Ovary (tissue), 9 donors: ENCODE results near the gene ZP1. TPM values are rescaled to one million over a fixed set of nuclear protein-coding genes. Genes with fewer than 3 reads are reported as not detected.
A peak's percentile ranks its signal among the peaks of the same experiment; 100 is the strongest.

Source experiments
- DNase-seq, 5 donors: peaks; one replicate each; pipeline ENCODE4 v3.0.0-alpha.2; 2019 to 2020
- H3K27ac ChIP-seq, 2 donors: fragments of 200-600 bp; one replicate each; pipeline versions ENCODE4 v1.5.1 to v1.8.0; 2019 to 2022
- H3K27me3 ChIP-seq: fragments of 200-600 bp; one replicate; pipeline ENCODE4 v1.8.0; 2022
- H3K36me3 ChIP-seq: fragments of 200-600 bp; sonication (generic); one replicate; pipeline ENCODE4 v1.5.1; 2019
- H3K4me1 ChIP-seq: one replicate; pipeline ENCODE4 v1.8.1; 2013; ENCODE audit warnings: mild to moderate bottlenecking, moderate library complexity; ENCODE audit not compliant: insufficient read depth
- H3K4me3 ChIP-seq: fragments of 200-600 bp; sonication (generic); one replicate; pipeline ENCODE4 v1.5.1; 2017
- H3K9me3 ChIP-seq, 2 donors: fragments of 200-600 bp in 1 of 2; sonication (generic) in 1 of 2; one replicate each; pipeline versions ENCODE4 v1.5.1 to v1.8.1; 2013 to 2019; ENCODE audit warnings: mild to moderate bottlenecking in 1 of 2, moderate library complexity in 1 of 2
- CTCF ChIP-seq, 3 donors: fragments of 450-650 bp in 2 of 3; fragments of 200-600 bp in 1 of 3; IDR thresholded peaks; one replicate each; pipeline versions ENCODE4 v1.5.1 to v1.8.0; 2016 to 2022; ENCODE audit warnings: antibody characterized with exemption in 3 of 3, mild to moderate bottlenecking in 1 of 3
- EP300 ChIP-seq: sonication (generic); formaldehyde crosslinking; IDR thresholded peaks from one replicate; pipeline ENCODE4 v1.6.1; 2017; ENCODE audit warnings: antibody characterized with exemption
- POLR2A ChIP-seq: fragments of 450-650 bp; IDR thresholded peaks from one replicate; pipeline ENCODE4 v1.6.1; 2017; ENCODE audit warnings: antibody characterized with exemption, mild to moderate bottlenecking, moderate library complexity
- WGBS, 3 donors: extraction: QIAGEN DNeasy Blood & Tissue Kit in 1 of 3; methylation state at CpG; one replicate each; pipeline versions ENCODE4 v1.1.5 to v1.1.7; 2013 to 2017; 5-methylcytosine and 5-hydroxymethylcytosine counted together
- intact Hi-C, 4 donors: fragments of 100-400 bp; cut with DNase I; formaldehyde crosslinking; loops; one replicate each; pipeline versions ENCODE4 v1.11.0 to v1.15.1; 2022 to 2023
- polyA plus RNA-seq, 2 donors: library from polyadenylated mRNA; stranded (reverse); fragments of 200-250 nt in 1 of 2; fragments of 350-450 nt in 1 of 2; fragmentation: Illumina TruSeq in 1 of 2; extraction: RNeasy Lipid Tissue Mini Kit (QIAGEN cat#74804) in 1 of 2; gene quantifications; one replicate each; pipeline ENCODE4 v1.2.3, GENCODE V29; 2013 to 2014
- total RNA-seq, 7 donors: library from RNA; depleted of rRNA in 2 of 7; stranded (reverse); fragments of >200 nt in 2 of 7; fragmentation: NEBNext Ultra II Directional in 3 of 7; extraction: Animal tissue kit (Norgen Biotek cat#: 25700) in 3 of 7; gene quantifications; one replicate each; pipeline versions ENCODE4 v1.1.0 to v1.2.4, GENCODE V29; 2016 to 2023
- donor health status: DM: no; HTN: no; CAD: no; lungs with moderate emphysema.
- donor health status: DM: no; HTN: no; CAD: no.
- donor health status: Bipolar disorder and iron deficiency.
- donor health status: DM: yes; HTN: yes; CAD: no.
- donor health status: DM: no; HTN: no; CAD: no.
- donor health status: DM: yes; HTN: yes; CAD: no.

The ZP1 gene
- total and polyA plus RNA-seq, 9 donors, result 0.17 TPM; not detected in 8

DNA sequence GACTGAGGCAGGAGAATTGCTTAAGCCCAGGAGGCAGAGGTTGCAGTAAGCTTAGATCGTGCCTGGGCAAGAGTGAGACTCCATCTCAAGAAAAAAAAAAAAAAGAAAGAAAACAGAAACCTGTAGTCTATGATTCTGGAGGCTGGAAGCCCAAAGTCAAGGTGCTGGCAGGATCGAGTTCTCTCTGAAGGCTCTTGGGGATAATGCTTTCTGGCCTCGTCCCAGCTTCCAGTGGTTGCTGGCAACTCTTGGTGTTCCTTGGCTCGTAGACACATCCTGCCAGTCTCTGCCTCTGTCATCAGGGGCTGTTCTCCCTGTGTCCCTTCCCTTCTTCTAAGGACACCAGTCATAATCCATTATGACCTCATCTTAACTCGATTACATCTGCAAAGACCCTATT lies 42.2 kb upstream of the ZP1 start:
- Histone ChIP-seq H3K4me3 (no peak overlapping the region), H3K36me3 (no peaks in the 10 kb centered on the region), H3K9me3 (no peaks in the 10 kb centered on the region), H3K4me1 (peaks cover 2% of the 10 kb centered on the region), H3K27me3 (no peaks in the 10 kb centered on the region), H3K27ac (no peak overlapping the region)
- no peak for DNase-seq
- WGBS, 3 donors, result 64 to 93% (median 88%) methylated on average over 5 of the region's 5 CpGs
- TF ChIP-seq EP300 (no peak), CTCF (IDR thresholded peaks at IDR 0.05) (no peak), POLR2A (no peak)
- intact Hi-C loops, result loop anchor here in 1 of 4 donors (5.0 kb wide), 1 partner anchor 362 kb away; no protein-coding TSS in a partner anchor

- H3K4me1 ChIP-seq, result peaks cover 2% of the 10 kb centered on the region
- no peaks in the 10 kb centered on the region for H3K36me3 ChIP-seq
- H3K9me3 ChIP-seq, result no peaks in the 10 kb centered on the region
- TF ChIP-seq POLR2A (no peak), CTCF (IDR thresholded peaks at IDR 0.05) (no peak), EP300 (no peak)
- H3K27ac ChIP-seq, result no peak overlapping the region
- no peak overlapping the region for H3K4me3 ChIP-seq
- intact Hi-C loops, result loop anchor here in 1 of 4 donors (5.0 kb wide), 1 partner anchor 362 kb away; no protein-coding TSS in a partner anchor
- H3K27me3 ChIP-seq, result no peaks in the 10 kb centered on the region
- WGBS, 3 donors, result 71 to 84% (median 74%) methylated on average over 5 to 6 of the region's 6 CpGs
- DNase-seq, result no peak
Observed at GRCh38 chr11:60825790-60826189, 41.6 kb upstream of the ZP1 start.

- no peak overlapping the region for H3K4me3 ChIP-seq
- H3K4me1 ChIP-seq, result peaks cover 2% of the 10 kb centered on the region
- no peak overlapping the region for H3K27ac ChIP-seq
- no peaks in the 10 kb centered on the region for H3K36me3 ChIP-seq
- no peak for TF ChIP-seq CTCF (IDR thresholded peaks at IDR 0.05)
- no peaks in the 10 kb centered on the region for H3K9me3 ChIP-seq
- 40 to 52% (median 43%) methylated on average over 10 of the region's 10 CpGs for WGBS, 3 donors
- DNase-seq, result no peak
- intact Hi-C loops, result loop anchor here in 3 of 4 donors (2.0 to 10.0 kb wide), 6 partner anchors 62 to 358 kb away; no protein-coding TSS in a partner anchor
- H3K27me3 ChIP-seq, result no peaks in the 10 kb centered on the region
Observed at GRCh38 chr11:60830478-60831142, 36.7 kb upstream of the ZP1 start.

DNA sequence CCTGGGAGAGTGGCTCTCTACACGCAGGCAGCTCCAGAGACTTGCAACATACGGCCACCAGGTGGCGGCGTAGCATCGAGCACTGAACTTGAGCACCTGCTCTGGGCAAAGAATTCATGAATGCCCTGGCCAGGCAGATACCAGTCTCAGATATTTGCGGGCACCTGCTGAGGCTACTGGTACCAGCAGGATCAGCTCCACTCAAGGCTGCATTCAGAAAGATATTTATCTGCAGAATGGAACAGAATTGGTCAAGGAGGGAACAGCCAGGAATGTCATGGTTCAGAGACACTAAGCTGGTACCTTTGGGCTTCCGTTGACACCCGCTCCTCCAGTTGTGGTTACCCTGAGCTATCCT lies 36.2 kb upstream of the ZP1 start:
- Histone ChIP-seq H3K27me3 (no peaks in the 10 kb centered on the region), H3K4me3 (no peak overlapping the region), H3K9me3 (no peaks in the 10 kb centered on the region), H3K4me1 (peaks cover 2% of the 10 kb centered on the region), H3K36me3 (no peaks in the 10 kb centered on the region), H3K27ac (no peak overlapping the region)
- intact Hi-C loops, result loop anchor here in 3 of 4 donors (2.0 to 10.0 kb wide), 6 partner anchors 61 to 358 kb away; no protein-coding TSS in a partner anchor
- TF ChIP-seq CTCF (IDR thresholded peaks at IDR 0.05) (peak; percentile 83 to 90 (median 90)), EP300 (no peak)
- DNase-seq, result peak; percentile 71 to 90 (median 85)
- WGBS, 3 donors, result 9 to 15% (median 11%) methylated on average over 8 of the region's 8 CpGs
